Panc1 (cell line): ENCODE measurements around the gene SEMA3B. TPM values are rescaled to one million over a fixed set of nuclear protein-coding genes. Genes with fewer than 3 reads are reported as not detected.

ENCODE experiments used
- ATAC-seq: fragments of 200-7000 bp; cut with Tn5 transposase; 2 replicates; pipeline ENCODE4 v1.9.1; 2020; ENCODE audit warnings: mild to moderate bottlenecking, moderate library complexity
- BruUV-seq: library from RNA; stranded (reverse); fragments of 400-500 nt; replicated peaks from 2 replicates; lab custom pipeline; 2021; lab: Mats Ljungman, UMichigan
- CTCF ChIA-PET: fragments of 300-600 bp; sonication (Branson Sonifier 250); formaldehyde crosslinking; loops from one replicate; lab custom pipeline; 2022; ENCODE audit warnings: antibody characterized with exemption; lab: Charles Lee
- POLR2A ChIA-PET: fragments of 300-600 bp; sonication (Branson Sonifier 250); formaldehyde crosslinking; loops from one replicate; lab custom pipeline; 2022; ENCODE audit warnings: antibody characterized with exemption; lab: Charles Lee
- DNase-seq: peaks from one replicate; pipeline ENCODE4 v3.0.0-alpha.2; 2010; ENCODE audit warnings: low read depth, low spot score
- H3K27ac ChIP-seq: 2 replicates; pipeline ENCODE4 v1.5.1; 2011; ENCODE audit warnings: mild to moderate bottlenecking, low read length, inconsistent platforms
- H3K27me3 ChIP-seq: fragments of 200-500 bp; sonication (Bioruptor generic); 2 replicates; pipeline ENCODE4 v1.6.0; 2014; ENCODE audit warnings: low read length, inconsistent platforms; ENCODE audit not compliant: control insufficient read depth, insufficient read depth
- H3K36me3 ChIP-seq: fragments of 200-500 bp; sonication (Bioruptor generic); 2 replicates; pipeline ENCODE4 v1.5.1; 2014; ENCODE audit warnings: inconsistent platforms, mild to moderate bottlenecking, low read length, moderate library complexity; ENCODE audit not compliant: control insufficient read depth, insufficient read depth
- H3K4me1 ChIP-seq: 2 replicates; pipeline ENCODE4 v1.5.1; 2011; ENCODE audit warnings: inconsistent platforms, mild to moderate bottlenecking, low read length, moderate library complexity; ENCODE audit not compliant: control insufficient read depth, insufficient read depth
- H3K4me3 ChIP-seq, 2 experiments: 2 replicates each; pipeline ENCODE4 v1.5.1; 2011 to 2012; ENCODE audit warnings: low read depth in 2 of 2, low read length in 2 of 2, mild to moderate bottlenecking in 2 of 2, inconsistent platforms in 1 of 2, moderate library complexity in 1 of 2
- H3K9me3 ChIP-seq: fragments of 200-500 bp; sonication (Bioruptor generic); 2 replicates; pipeline ENCODE4 v1.5.1; 2014; ENCODE audit warnings: low read depth, mild to moderate bottlenecking, inconsistent platforms, low read length, moderate library complexity; ENCODE audit not compliant: control insufficient read depth, insufficient read depth
- POLR2AphosphoS5 ChIP-seq: IDR thresholded peaks from 2 replicates; pipeline ENCODE4 v1.6.1; 2012; ENCODE audit warnings: mild to moderate bottlenecking, low read depth, low read length, moderate library complexity
- SIN3A ChIP-seq: IDR thresholded peaks from 2 replicates; pipeline ENCODE4 v1.6.1; 2012; ENCODE audit warnings: low read depth, mild to moderate bottlenecking, low read length, moderate library complexity, borderline replicate concordance; ENCODE audit not compliant: insufficient read depth
- TCF7L2 ChIP-seq: IDR thresholded peaks from 2 replicates; pipeline ENCODE4 v1.6.1; 2011; ENCODE audit warnings: mild to moderate bottlenecking, low read depth, low read length, inconsistent platforms
- in situ Hi-C: cut with HindIII; loops from 2 replicates; pipeline ENCODE4 v1.10.0; 2016; ENCODE audit warnings: low sequenced_read_pairs, low pct_unique_long_range_greater_than_20kb
- intact Hi-C: fragments of 100-400 bp; cut with micrococcal nuclease; formaldehyde crosslinking; loops from one replicate; pipeline ENCODE4 v1.10.0; 2022; ENCODE audit not compliant: unreplicated experiment
- total RNA-seq: library from RNA; stranded (reverse); gene quantifications from one replicate; pipeline ENCODE4 v1.2.1, GENCODE V29; 2021; ENCODE audit not compliant: unreplicated experiment
- TF ChIP-seq, protein P1 (sequence below), 2 experiments: IDR thresholded peaks; 2 replicates each; pipeline ENCODE4 v1.6.1; 2011 to 2012; ENCODE audit warnings: low read depth in 2 of 2, control low read depth in 1 of 2, low read length in 1 of 2, mild to moderate bottlenecking in 1 of 2, moderate library complexity in 1 of 2; ENCODE audit not compliant: insufficient read depth in 1 of 2
- TF ChIP-seq, protein P2 (sequence below): fragments of 450-650 bp; IDR thresholded peaks from 2 replicates; pipeline ENCODE4 v1.5.1; 2017; ENCODE audit warnings: mild to moderate bottlenecking

SEMA3B gene
- total RNA-seq, 1 experiment from 2014 or later = 1.4 TPM

DNA sequence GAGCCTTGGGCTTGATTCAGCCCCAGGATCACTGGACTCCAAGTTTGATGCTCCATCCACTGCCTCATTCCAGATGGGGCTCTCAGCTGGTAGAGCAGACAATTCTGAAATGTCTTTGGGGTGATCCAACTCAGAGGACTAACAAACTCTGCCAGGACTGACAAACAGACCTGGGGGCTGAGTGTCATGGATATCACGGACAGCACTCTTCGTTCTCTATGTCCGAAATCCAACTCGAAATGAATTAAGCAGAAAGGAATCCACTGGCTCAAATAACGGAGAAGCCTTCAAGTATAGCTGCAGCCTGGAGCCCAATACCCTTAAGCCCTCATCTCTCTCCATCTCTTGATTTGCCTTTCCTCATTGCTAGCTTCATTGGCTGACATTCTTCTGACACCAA, 49.7 kb upstream of the SEMA3B start:
- intact Hi-C loops (no loop called here), in situ Hi-C loops (no loop called here)
- no peak for TF ChIP-seq SIN3A
- TF ChIP-seq TCF7L2 = no peak
- TF ChIP-seq, protein P1, sequence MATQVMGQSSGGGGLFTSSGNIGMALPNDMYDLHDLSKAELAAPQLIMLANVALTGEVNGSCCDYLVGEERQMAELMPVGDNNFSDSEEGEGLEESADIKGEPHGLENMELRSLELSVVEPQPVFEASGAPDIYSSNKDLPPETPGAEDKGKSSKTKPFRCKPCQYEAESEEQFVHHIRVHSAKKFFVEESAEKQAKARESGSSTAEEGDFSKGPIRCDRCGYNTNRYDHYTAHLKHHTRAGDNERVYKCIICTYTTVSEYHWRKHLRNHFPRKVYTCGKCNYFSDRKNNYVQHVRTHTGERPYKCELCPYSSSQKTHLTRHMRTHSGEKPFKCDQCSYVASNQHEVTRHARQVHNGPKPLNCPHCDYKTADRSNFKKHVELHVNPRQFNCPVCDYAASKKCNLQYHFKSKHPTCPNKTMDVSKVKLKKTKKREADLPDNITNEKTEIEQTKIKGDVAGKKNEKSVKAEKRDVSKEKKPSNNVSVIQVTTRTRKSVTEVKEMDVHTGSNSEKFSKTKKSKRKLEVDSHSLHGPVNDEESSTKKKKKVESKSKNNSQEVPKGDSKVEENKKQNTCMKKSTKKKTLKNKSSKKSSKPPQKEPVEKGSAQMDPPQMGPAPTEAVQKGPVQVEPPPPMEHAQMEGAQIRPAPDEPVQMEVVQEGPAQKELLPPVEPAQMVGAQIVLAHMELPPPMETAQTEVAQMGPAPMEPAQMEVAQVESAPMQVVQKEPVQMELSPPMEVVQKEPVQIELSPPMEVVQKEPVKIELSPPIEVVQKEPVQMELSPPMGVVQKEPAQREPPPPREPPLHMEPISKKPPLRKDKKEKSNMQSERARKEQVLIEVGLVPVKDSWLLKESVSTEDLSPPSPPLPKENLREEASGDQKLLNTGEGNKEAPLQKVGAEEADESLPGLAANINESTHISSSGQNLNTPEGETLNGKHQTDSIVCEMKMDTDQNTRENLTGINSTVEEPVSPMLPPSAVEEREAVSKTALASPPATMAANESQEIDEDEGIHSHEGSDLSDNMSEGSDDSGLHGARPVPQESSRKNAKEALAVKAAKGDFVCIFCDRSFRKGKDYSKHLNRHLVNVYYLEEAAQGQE (IDR thresholded peaks at IDR 0.05; ENCODE audit: insufficient read depth in 1 of 2, low read depth in 2 of 2, low read length in 1 of 2) = no peak
- TF ChIP-seq, protein P2, sequence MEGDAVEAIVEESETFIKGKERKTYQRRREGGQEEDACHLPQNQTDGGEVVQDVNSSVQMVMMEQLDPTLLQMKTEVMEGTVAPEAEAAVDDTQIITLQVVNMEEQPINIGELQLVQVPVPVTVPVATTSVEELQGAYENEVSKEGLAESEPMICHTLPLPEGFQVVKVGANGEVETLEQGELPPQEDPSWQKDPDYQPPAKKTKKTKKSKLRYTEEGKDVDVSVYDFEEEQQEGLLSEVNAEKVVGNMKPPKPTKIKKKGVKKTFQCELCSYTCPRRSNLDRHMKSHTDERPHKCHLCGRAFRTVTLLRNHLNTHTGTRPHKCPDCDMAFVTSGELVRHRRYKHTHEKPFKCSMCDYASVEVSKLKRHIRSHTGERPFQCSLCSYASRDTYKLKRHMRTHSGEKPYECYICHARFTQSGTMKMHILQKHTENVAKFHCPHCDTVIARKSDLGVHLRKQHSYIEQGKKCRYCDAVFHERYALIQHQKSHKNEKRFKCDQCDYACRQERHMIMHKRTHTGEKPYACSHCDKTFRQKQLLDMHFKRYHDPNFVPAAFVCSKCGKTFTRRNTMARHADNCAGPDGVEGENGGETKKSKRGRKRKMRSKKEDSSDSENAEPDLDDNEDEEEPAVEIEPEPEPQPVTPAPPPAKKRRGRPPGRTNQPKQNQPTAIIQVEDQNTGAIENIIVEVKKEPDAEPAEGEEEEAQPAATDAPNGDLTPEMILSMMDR = no peak
- TF ChIP-seq POLR2AphosphoS5 = no peak
- H3K36me3 ChIP-seq = no peaks in the 10 kb centered on the region
- no peak overlapping the region for H3K27ac ChIP-seq
- H3K9me3 ChIP-seq = no peaks in the 10 kb centered on the region
- DNase-seq = no peak
- CTCF ChIA-PET = no interaction called here
- no peak overlapping the region for H3K4me3 ChIP-seq
- no TSS peak for BruUV-seq
- no peaks in the 10 kb centered on the region for H3K4me1 ChIP-seq
- ATAC-seq = no peak
- no peaks in the 10 kb centered on the region for H3K27me3 ChIP-seq
- POLR2A ChIA-PET = interaction anchor here (0.5 kb wide), 1 partner anchor 26 kb away, joined by 5 read pairs; no protein-coding TSS in a partner anchor

DNA sequence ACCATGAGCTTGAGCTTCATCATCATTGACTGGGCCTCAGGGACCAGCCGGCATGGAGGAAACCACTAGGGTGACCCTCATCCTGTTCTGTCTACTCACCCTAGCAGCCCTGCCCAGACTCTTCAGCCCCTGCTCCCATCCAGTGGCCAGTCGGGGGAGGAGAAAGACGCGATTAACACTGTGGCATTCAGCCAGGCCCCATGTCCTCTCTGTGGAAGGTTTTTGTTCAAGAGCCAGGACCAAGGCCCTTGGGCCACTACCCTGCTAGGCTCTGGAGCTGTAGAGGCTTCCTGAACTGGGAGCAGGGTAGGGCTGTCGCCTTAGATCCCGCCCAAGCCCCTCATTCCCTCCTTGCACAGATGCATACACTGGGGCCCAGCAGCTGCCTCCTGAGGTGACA, 48.8 kb upstream of the SEMA3B start:
- no peaks in the 10 kb centered on the region for H3K4me1 ChIP-seq
- H3K4me3 ChIP-seq = no peak overlapping the region
- CTCF ChIA-PET = no interaction called here
- no peaks in the 10 kb centered on the region for H3K36me3 ChIP-seq
- intact Hi-C loops = no loop called here
- no peak for ATAC-seq
- TF ChIP-seq POLR2AphosphoS5 (no peak), TCF7L2 (no peak), SIN3A (no peak)
- TF ChIP-seq, protein P2 = no peak
- TF ChIP-seq, protein P1 (IDR thresholded peaks at IDR 0.05; ENCODE audit: insufficient read depth in 1 of 2, low read depth in 2 of 2, low read length in 1 of 2) = no peak
- BruUV-seq = no TSS peak
- no peaks in the 10 kb centered on the region for H3K9me3 ChIP-seq
- in situ Hi-C loops = no loop called here
- H3K27ac ChIP-seq = no peak overlapping the region
- no peaks in the 10 kb centered on the region for H3K27me3 ChIP-seq
- DNase-seq = no peak
- POLR2A ChIA-PET = no interaction called here
